H1 (cell line): ENCODE results near the gene MZT2A.
"Not testable (repeated sequence)": the region's sequence is repeated elsewhere in the genome, so short reads cannot be mapped to it uniquely, and the experiment has no call there.

ENCODE experiments used
- EZH2 ChIP-seq: fragments of 200-600 bp; sonication (generic); IDR thresholded peaks from 2 replicates; pipeline ENCODE4 v1.7.1; 2012; ENCODE audit warnings: low read depth, mild to moderate bottlenecking, moderate library complexity, low read length, inconsistent platforms; ENCODE audit not compliant: severe bottlenecking
- FOSL1 ChIP-seq: IDR thresholded peaks from 2 replicates; pipeline ENCODE4 v1.6.1; 2011; ENCODE audit warnings: mild to moderate bottlenecking, low read depth, low read length, moderate library complexity; ENCODE audit not compliant: insufficient read depth
- GABPA ChIP-seq: IDR thresholded peaks from 2 replicates; pipeline ENCODE4 v1.6.1; 2011; ENCODE audit warnings: mild to moderate bottlenecking, low read length, moderate library complexity, borderline replicate concordance; ENCODE audit not compliant: insufficient read depth
- RXRA ChIP-seq: IDR thresholded peaks from 2 replicates; pipeline ENCODE4 v1.6.1; 2011; ENCODE audit warnings: low read depth, mild to moderate bottlenecking, low read length, moderate library complexity; ENCODE audit not compliant: insufficient read depth
- TF ChIP-seq, protein P1 (sequence below), 3 experiments: IDR thresholded peaks; 1 replicate in 2 of 3; 2 replicates in 1 of 3; pipeline versions ENCODE4 v1.5.1 to v1.6.1; 2011; ENCODE audit warnings: low read length in 3 of 3, mild to moderate bottlenecking in 3 of 3, inconsistent platforms in 2 of 3, low read depth in 1 of 3, moderate library complexity in 1 of 3; ENCODE audit not compliant: insufficient read depth in 1 of 3; ENCODE audit errors: control extremely low read depth in 1 of 3

DNA sequence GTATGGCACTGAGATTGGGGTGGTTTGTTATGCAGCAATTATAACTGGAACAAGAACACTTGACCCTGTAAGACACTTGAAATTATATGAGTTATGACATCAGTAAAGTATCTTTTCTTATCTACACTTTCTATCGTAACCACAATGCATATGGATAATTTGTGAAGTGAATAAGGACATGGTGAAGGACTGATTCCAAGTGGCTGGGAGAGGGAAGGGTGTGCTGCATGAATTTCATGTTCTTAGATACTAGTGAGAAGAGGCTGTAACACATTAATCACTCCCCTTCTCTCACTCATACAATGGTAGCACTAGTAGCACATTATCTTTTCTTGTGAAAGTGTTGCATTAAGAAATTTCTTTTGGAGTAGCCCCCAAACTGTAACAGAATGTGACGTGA is 37.3 kb downstream of the MZT2A start:
- TF ChIP-seq EZH2, GABPA, FOSL1, RXRA: not testable (repeated sequence)
- TF ChIP-seq, protein P1, sequence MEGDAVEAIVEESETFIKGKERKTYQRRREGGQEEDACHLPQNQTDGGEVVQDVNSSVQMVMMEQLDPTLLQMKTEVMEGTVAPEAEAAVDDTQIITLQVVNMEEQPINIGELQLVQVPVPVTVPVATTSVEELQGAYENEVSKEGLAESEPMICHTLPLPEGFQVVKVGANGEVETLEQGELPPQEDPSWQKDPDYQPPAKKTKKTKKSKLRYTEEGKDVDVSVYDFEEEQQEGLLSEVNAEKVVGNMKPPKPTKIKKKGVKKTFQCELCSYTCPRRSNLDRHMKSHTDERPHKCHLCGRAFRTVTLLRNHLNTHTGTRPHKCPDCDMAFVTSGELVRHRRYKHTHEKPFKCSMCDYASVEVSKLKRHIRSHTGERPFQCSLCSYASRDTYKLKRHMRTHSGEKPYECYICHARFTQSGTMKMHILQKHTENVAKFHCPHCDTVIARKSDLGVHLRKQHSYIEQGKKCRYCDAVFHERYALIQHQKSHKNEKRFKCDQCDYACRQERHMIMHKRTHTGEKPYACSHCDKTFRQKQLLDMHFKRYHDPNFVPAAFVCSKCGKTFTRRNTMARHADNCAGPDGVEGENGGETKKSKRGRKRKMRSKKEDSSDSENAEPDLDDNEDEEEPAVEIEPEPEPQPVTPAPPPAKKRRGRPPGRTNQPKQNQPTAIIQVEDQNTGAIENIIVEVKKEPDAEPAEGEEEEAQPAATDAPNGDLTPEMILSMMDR (IDR thresholded peaks at IDR 0.05; ENCODE audit: control extremely low read depth in 1 of 3, insufficient read depth in 1 of 3, low read depth in 1 of 3, low read length in 3 of 3) = not testable (repeated sequence)
